GM18868 (cell line): ENCODE results near the gene DENND2C.
A peak's percentile ranks its signal among the peaks of the same experiment; 100 is the strongest.

Experiments
- ATAC-seq: cut with Tn5 transposase; IDR thresholded peaks from one replicate; pipeline ENCODE4 v1.9.1; 2021; ENCODE audit warnings: mild to moderate bottlenecking, moderate library complexity; ENCODE audit not compliant: unreplicated experiment

Gene DENND2C, protein sequence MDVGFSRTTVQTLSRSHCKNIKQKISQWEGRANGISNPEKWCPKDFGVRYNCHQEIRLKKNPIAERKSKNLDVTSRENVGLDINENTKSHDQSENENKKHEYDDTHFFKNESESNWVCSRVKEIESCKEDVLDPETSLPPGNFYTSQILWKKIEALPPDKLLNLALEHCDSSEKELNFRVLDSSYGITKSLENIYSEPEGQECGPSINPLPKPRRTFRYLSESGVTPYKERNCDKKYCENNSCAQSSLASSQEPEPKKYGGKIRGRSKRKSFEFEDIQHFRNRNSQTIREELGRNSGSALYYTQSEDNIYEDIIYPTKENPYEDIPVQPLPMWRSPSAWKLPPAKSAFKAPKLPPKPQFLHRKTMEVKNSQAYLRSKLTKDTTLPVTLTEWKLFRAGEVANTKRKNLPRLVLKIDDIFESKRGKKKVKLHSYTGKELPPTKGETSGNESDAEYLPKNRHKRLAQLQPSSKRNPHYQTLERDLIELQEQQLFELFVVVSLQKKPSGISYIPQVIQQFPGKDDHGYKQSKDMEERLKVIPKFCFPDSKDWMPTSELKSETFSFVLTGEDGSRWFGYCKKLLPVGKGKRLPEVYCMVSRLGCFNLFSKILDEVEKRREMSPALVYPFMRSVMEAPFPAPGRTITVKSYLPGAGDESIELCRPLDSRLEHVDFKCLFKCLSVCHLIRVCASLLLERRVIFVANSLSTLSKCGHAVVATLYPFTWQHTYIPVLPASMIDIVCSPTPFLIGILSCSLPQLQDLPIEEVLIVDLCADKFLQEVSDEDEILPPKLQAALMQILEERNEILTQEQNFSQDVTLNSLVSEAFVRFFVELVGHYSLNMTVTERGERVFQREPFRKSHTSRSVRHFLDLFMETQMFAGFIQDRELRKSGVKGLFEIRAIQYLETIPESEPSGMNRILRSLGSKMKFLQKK

DNA sequence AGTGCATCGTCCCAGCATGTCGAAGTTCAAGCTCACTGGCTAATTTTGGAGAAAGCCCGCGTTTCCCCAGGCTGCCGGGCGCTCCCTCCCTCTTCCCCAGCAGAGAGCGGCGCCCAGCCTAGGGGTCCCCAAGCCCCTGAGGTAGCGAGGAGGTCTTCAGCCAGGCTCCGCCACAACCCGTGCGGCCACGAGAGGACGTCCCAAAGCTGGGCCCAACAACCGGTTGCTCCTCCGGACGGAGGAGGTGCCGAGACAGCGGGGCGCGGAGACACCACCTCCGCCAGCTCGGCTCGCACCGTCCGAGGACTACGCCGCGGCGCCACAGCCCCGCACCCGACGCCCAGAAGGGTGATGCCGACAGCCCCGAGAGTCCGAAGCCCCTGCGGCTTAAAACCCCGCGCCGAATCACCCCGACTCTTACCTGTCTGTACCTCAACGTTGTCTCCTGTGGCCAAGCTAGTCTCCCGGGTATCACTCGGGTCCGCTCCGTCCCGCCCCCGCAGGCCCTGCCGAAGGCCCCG, at the start of gene DENND2C:
Gene DENND2C (minus strand): TSS at position 488 of the 521 bp plus-strand sequence. CDS start 44,065 bp downstream, outside the sequence.
- peak; percentile 63 for ATAC-seq

DNA sequence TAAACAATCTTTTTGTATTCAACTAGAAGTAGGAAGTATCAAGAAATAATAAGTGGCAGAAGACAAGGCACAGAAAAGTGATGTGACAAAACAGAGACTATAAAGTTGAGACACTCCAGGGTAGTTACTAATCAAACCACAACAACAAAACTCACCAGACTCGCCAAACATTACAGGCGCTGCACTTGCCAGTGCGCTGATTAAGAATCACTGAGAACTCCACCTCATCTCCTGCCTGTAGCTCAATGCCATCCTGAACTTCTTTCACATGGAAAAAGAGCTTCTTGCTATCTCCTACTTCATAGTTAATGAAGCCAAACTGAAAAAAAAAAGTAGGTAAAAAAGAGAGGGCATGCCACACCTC, 49.6 kb upstream of the DENND2C start:
- ATAC-seq: no peak

DNA sequence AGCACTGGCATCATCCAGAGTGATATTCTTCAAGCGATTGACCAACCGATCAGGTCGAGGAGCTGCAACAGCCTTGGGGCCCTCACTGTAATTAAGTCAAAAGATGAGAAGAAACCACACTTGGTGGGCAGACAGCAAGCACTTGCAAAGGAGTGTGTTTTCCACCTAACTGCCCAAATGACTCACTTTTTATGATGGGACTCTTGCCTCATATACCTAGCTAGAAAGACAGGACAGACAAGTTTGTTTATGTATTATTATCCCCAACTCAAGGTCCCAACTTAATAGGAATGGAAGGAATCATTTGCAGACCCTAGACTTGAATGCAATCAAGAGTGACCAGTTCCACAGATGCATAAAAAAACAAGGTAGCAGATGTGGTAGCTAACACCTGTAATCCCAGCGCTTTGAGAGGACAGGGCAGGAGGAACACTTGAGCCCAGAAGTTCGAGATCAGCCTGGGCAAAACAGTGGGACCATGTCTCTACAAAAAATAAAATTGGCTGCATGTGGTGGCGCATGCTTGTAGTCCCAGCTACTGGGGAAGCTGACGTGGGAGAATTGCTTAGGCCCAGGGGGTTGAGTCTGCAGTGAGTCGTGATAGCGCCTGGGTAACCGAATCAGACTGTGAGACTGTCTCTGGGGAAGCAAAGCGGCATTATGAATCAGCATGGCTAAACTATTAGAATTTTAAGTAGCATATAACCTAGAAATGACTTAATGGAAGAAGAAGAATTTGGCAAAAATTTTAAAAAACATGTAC, 49.0 kb upstream of the DENND2C start:
- no peak for ATAC-seq

DNA sequence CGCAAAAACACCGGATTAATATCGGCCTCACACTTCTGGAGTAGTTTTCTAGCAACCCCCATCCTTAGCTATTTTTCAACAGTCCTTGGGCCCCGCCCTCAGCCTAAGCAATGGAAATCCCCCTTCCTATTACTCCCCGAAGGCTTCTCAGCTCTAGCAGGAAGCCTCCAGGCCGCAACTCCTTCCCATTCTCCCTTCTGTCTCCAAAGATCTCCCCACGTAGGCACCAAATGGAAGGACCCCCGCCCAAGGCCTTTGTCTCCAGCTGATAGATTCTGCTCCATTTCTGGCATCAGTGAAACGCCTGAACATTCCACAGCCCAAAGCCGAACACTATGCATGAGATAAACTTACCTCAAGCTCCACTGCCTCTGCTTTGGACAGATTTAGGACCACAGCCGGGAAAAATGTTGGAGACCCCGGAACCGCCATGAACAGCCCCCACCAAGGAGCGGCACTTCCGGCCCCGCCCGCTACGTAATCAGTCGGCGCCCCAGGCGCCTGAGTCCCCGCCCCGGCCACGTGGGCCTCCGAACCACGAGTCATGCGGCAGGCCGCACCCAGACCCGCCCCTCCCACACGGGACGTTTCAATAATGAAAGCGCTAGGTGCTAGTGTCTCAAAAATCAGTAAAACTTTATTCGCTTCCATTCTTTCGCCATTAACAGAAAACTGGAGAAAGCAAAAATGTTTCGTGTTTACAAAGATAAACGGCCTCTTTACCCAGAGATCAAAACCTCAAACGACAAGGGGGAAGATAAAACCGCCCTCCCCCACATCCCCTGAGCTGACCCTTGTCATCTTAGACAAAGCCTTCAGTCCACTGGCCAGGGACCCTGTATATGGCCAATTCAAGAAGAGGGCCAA, 46.7 kb upstream of the DENND2C start, which contains the start of gene NRAS:
Gene NRAS (minus strand): TSS at position 468 of the 867 bp plus-strand sequence. CDS start 611 bp downstream, outside the sequence.
- peak; percentile 95 for ATAC-seq

DNA sequence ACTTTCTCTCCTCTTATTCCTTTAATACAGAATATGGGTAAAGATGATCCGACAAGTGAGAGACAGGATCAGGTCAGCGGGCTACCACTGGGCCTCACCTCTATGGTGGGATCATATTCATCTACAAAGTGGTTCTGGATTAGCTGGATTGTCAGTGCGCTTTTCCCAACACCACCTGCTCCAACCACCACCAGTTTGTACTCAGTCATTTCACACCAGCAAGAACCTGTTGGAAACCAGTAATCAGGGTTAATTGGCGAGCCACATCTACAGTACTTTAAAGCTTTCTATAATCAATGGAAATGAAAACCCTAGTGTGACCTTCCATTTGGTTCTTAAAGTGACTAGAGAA, 46.1 kb upstream of the DENND2C start:
- peak; percentile 8 for ATAC-seq

DNA sequence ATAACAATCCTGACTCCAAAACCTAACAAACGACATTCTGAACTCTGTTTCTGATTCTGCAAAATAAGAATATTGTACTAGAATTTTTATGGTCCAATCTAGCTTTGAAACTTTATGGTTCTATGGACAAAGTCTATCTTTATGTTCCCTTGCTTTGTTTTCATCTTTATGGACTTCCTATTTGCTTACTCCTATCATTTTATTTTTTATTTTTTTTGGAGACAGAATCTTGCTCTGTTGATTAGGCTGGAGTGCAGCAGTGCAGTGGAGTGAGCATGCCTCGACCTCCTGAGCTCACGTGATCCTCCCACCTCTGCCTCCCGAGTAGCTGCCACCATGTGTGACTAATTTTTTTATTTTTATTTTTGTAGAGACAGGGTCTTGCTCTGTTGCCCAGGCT, 43.1 kb upstream of the DENND2C start:
- no peak for ATAC-seq

DNA sequence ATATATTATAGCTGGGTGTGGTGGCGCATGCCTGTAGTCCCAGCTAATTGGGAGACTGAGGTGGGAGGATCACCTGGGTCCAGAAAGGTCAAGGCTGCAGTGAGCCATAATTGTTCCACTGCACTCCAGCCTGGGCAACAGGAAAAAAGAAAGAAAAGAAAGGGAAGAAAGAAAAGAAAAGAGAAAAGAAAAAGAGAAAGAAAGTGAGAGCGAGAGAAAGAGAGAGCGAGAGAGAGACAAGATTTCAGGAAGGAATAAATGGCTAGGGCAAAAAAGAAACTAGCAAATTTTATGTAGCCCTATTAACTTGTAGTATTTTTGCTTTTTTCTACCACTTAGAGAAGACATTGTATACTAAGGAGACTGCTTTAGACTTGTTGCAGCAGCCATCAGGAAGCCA, 40.5 kb upstream of the DENND2C start:
- ATAC-seq: no peak

DNA sequence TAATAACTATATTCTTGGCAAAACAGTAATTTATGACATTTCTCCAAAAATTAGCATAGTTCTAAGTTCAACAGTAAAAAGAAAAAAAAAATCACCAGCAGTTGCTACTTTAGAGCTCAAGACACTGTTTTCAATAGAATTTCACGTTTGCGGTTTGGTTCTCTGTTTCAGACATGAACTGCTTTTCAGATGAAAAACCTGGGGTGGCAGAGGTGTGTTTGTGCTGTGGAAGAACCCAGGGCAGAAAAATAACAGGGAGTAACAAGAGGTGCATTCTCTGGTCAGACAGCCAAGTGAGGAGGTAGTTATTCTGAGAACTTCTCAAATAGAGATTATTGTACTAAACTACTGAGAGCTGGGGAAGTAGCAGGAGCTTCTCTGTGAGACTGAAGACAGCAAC, 37.8 kb upstream of the DENND2C start:
- no peak for ATAC-seq

DNA sequence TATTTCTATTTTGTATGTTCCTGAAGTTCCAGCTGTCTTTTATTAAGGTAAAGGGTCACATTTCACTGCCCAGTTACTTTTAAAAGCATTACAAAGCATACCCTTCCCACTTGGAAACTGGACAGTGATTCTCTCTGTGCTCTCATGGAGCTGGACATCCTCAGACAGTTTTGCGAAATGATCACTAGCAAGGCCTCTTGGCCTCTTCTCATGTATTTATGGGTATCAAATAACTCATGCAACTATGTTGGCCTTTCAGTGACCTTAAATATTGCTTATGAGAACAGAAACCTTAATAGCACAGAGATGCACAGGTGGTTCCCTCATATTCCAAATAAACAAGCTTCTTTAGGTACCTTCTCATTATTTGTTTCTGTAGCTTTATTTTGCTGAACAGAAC, 33.4 kb upstream of the DENND2C start:
- no peak for ATAC-seq

DNA sequence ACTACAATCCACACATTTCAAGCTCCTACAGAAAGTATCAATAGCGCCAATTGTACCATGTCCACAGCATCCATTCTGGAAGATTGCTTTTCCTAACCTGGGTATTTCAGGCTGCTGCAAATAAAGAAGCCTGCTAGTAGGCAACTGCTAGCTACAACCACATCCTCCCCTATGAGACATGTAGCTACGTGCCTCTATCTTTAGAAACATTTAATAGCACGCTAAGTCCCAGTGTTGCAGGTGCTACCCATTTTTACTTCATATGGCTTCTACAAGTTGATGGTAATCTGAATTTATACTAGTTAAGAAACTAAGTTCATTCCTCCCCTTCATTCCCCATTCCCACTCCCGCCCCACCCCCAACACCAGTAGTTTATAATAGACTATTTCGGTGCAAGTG, 32.9 kb upstream of the DENND2C start:
- ATAC-seq: peak; percentile 88

DNA sequence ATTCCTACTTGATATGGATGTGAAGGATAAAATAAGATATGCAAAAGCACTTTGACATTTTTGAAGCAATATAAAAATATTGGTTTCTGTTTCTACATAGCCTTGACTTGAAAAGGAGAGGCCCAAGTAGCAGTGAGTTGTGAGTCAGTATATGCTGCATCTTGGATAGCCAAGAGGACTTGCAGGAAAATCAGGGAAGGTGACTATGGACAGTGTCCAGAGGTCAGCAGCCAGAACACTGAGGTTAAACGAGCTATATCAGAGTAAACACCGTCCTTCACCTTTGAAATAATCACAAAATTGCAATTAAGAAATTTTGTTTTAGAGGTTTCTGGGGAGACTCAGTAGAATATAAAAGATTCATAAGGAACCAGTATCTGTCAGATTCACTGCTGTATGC, 32.1 kb upstream of the DENND2C start:
- no peak for ATAC-seq

DNA sequence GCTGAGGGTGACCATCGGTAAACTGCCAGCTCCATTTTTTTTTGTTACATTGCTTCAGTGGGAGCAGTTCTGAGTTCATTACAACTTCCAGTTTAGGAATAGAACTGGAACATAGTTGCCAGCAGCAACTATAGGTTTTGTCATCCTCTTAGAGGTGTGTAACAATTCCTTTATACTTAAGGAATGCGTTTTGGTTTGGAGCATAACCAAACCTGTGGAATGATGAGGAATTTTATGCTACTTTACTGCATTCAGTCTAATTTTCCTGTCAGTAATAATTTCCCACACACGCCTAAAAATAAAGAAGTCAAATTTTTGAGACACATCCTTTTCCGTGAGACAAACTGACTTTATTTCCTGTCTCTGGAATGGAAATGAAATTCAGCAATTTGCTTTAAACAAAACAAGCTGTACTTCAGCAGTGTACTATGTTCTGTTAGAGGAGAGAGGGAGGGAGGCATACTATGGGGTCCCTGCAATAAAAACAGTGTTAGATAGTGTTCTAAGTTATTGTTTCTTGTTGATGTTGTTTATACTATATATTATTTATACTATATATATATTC, 30.3 kb upstream of the DENND2C start:
- no peak for ATAC-seq

DNA sequence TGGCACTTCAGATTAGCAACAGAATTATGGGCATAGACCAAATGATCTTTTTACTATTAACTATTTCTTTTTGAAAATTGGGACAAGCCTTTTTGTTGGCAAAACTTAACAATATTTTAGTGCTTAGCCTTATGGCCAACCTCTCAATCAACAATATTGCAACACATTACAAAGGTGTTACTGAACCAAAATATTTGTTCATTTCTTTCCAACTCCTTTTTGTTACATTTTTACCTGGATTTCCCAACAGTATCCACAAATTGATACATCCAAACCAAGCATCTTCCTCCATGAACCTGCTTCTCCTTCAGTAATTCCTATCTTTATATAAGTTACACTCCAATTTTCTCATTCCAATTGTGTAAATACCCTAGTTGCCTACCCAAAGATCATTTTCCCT, 27.0 kb upstream of the DENND2C start:
- ATAC-seq: no peak

DNA sequence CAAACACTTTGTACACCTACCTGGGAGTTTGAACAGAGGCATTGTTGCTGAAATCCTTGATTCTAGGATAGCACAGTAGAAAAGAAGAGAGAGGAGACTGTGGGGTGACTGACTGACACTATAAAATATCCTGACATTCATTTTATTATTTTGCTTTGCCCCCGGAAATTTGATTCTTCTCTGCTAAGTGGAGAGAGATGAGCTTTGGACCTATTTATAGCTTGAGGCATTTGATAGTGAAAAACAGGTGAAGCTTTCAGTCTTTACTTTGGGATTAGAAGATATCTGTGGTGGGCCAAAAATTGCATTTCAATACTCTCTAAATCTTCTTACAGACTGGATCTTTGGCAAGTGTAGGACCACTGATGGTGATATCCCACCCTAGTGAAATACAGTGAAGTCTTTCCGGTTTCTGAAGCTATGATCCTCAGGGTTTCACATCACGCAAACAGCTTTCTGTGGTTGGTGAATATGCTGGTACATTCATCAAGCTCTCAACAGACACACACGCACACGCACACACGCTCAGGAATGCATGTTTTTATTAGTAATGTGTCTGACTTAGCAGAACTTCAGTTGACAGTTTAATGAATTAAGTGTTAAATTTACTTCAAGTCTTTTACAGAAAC, 25.7 kb upstream of the DENND2C start, which contains the start of gene AMPD1:
Gene AMPD1 (minus strand): TSS at position 117 of the 629 bp plus-strand sequence. CDS start 75 bp downstream, at position 42.
- ATAC-seq: no peak

DNA sequence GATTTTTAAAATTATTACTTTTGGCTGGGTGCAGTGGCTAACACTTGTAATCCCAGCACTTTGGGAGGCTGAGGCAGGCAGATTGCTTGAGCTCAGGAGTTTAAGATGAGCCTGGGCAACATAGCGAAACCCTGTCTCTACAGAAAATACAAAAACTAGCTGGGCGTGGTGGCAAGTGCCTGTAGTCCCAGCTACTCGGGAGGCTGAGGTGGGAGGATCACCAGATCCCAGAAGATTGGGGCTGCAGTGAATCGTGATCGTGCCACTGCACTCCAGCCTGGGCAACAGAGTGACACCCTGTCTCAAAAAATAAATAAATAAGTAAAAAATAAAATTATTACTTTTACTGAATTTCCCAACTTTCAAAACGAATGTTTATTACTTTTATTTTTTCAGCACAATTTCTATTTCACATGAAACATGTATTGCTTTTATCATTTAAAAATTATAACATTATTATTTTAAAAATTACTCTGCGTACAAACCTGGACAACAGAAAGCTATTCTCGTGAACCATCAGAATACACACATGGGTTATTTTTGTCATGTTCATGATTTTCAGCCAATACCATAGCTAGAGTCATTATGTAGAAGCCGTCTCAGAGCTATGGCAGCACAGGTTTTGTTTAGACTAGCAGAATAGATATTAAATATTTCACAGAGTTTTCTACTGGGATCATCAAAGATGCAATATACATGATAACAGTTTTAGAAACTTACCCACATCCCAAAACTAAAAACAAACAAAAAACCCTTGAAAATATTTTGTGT, 24.9 kb upstream of the DENND2C start:
- ATAC-seq: no peak

DNA sequence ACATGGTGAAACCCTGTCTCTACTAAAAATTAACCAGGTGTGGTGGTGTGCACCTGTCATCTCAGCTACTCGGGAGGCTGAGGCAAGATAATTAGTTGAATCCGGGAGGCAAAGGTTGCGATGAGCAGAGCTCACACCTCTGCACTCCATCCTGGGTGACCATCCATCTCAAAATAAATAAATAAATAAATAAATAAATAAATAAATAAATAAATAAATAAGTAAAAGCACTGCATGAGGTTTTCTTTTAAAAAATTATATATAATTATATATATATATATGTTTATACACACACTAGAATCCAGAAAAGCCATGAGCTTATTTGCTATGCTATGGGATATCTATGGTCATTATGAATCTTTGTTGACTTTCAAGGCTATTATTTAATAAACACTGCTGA, 23.1 kb upstream of the DENND2C start:
- ATAC-seq: no peak

DNA sequence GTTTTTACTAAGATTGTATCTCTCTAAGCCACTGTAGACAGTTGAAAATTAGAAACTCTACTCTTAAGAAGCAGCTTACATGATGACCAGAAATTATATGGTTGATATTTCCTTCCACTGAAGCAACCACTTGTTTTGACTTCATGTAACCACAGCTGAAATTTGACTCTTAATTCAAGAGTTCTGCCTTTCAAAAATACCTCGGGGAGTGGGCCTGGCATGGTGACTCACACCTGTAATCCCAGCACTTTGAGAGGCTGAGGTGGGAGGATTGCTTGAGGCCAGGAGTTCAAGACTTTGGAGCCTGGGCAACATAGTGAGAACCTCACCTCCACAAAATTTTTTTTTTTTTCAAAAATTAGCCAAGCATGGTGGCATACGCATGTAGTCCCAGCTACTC, 21.2 kb upstream of the DENND2C start:
- ATAC-seq: no peak

DNA sequence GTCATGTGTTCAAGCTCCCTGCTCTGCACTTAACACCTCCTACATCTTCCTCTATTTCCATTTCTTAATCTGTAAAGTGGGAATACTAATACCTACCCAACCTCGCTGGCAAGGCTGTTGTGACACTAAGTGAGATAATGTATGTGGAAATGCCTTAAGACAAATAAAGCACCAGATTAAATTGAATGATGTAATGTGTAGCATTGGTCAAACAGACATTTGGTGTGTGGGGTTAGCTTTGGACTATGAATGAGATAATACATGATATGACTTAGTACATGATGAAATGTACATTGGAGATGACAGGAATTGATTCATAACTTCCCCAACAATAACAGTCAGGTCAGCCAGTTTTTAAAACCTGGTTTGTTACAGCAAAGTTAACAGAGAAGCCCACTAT, 20.3 kb upstream of the DENND2C start:
- no peak for ATAC-seq
